Osteocyte (in vitro differentiated cells): Measurements from ENCODE around the gene KATNAL2. TPM values are rescaled to one million over a fixed set of nuclear protein-coding genes. Genes with fewer than 3 reads are reported as not detected.

Experiments
- DNase-seq: peaks from one replicate; pipeline ENCODE4 v3.0.0; 2021; ENCODE audit warnings: mixed read lengths; ENCODE audit not compliant: unreplicated experiment; ENCODE audit errors: extremely low spot score
- H3K27ac Mint-ChIP-seq: one replicate; pipeline ENCODE4 v1.8.0; 2021; ENCODE audit warnings: mild to moderate bottlenecking, mixed read lengths; ENCODE audit not compliant: unreplicated experiment
- H3K27me3 Mint-ChIP-seq: one replicate; pipeline ENCODE4 v1.8.0; 2021; ENCODE audit warnings: mixed read lengths; ENCODE audit not compliant: unreplicated experiment
- H3K36me3 Mint-ChIP-seq: one replicate; pipeline ENCODE4 v1.8.0; 2021; ENCODE audit warnings: mixed read lengths; ENCODE audit not compliant: unreplicated experiment
- H3K4me1 Mint-ChIP-seq: one replicate; pipeline ENCODE4 v1.8.0; 2021; ENCODE audit warnings: mixed read lengths; ENCODE audit not compliant: unreplicated experiment
- H3K4me3 Mint-ChIP-seq: one replicate; pipeline ENCODE4 v1.8.0; 2021; ENCODE audit warnings: mild to moderate bottlenecking, moderate library complexity, mixed read lengths; ENCODE audit not compliant: unreplicated experiment
- H3K9me3 Mint-ChIP-seq: one replicate; pipeline ENCODE4 v1.8.0; 2021; ENCODE audit warnings: mixed read lengths; ENCODE audit not compliant: unreplicated experiment
- total RNA-seq: library from RNA; stranded (reverse); gene quantifications from 2 replicates; pipeline ENCODE4 v1.2.1, GENCODE V29; 2021
- TF ChIP-seq, protein P1 (sequence below): fragments of 200-600 bp; sonication (generic); IDR thresholded peaks from 2 replicates; pipeline ENCODE4 v1.5.0; 2021; ENCODE audit warnings: antibody characterized with exemption, mild to moderate bottlenecking, moderate library complexity

Gene KATNAL2
- total RNA-seq, 1 donor from 2014 or later, result 7.9 TPM

DNA sequence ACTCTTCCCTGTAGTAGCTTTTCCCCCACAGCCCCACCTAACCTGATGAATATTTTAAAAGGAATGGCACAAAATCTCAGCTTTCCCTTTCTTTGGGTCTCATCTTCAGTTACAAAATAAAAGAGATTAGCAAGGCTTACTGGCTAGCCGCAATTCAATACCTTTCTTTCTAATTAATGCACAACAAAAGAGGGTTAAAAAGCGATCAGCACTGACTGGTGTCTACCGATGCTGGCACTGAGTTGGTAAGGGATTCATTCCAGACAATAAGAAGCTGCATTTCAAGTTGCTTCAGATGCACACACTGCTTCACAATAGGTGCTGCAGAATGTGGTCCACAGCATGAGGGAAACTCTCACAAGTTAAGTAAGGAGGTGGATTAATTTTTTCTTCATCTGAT, 191.0 kb downstream of the KATNAL2 start:
- TF ChIP-seq, protein P1, sequence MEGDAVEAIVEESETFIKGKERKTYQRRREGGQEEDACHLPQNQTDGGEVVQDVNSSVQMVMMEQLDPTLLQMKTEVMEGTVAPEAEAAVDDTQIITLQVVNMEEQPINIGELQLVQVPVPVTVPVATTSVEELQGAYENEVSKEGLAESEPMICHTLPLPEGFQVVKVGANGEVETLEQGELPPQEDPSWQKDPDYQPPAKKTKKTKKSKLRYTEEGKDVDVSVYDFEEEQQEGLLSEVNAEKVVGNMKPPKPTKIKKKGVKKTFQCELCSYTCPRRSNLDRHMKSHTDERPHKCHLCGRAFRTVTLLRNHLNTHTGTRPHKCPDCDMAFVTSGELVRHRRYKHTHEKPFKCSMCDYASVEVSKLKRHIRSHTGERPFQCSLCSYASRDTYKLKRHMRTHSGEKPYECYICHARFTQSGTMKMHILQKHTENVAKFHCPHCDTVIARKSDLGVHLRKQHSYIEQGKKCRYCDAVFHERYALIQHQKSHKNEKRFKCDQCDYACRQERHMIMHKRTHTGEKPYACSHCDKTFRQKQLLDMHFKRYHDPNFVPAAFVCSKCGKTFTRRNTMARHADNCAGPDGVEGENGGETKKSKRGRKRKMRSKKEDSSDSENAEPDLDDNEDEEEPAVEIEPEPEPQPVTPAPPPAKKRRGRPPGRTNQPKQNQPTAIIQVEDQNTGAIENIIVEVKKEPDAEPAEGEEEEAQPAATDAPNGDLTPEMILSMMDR, result no peak
- Mint-ChIP-seq H3K9me3 (no peaks in the 10 kb centered on the region), H3K4me1 (no peaks in the 10 kb centered on the region), H3K4me3 (no peak overlapping the region), H3K27ac (no peak overlapping the region), H3K27me3 (no peaks in the 10 kb centered on the region), H3K36me3 (peaks cover 40% of the 10 kb centered on the region)
- DNase-seq, result no peak

DNA sequence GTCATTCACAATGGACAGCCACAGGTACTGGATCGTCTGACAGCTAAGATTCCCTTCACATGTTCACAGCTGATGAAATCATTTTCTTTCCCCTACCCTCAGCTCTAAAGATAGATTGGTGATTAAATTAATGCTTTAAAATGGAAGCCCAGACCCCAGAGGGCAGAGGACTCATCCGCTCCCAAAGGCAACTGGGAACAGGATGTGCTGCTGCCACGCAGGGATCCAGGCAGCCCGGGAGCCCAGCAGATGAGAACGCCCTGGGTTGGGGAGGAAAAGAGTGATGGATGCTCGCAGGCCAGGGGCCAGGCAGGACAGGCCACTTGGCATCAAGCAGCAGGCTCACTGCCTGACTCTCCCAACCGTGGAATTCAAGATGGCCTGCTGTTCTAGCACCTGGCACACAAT, 191.6 kb downstream of the KATNAL2 start:
- TF ChIP-seq, protein P1, result no peak
- no peak overlapping the region for H3K4me3 Mint-ChIP-seq
- no peak for DNase-seq
- H3K9me3 Mint-ChIP-seq, result no peaks in the 10 kb centered on the region
- peaks cover 44% of the 10 kb centered on the region for H3K36me3 Mint-ChIP-seq
- H3K4me1 Mint-ChIP-seq, result no peaks in the 10 kb centered on the region
- no peaks in the 10 kb centered on the region for H3K27me3 Mint-ChIP-seq
- no peak overlapping the region for H3K27ac Mint-ChIP-seq

DNA sequence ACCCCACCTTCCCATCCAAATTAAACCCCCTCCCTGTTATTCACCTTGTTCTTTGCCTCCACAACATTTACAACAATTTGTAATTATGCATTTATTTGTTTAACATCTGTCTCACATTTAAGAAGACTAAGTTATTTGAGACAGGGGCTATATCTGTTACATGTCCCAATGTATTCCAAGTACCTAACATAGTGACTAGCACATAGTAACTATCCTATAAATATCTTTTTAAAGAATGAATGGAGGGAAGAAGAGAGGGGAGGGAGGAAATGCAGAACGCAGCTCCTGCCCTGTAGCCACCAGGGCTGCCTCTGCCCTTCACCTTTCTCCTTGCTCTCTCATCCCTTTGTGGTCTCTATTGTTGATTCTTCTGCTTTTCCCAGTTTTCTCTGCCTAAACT, 192.3 kb downstream of the KATNAL2 start:
- TF ChIP-seq, protein P1, result no peak
- DNase-seq, result no peak
- H3K27me3 Mint-ChIP-seq, result no peaks in the 10 kb centered on the region
- no peaks in the 10 kb centered on the region for H3K4me1 Mint-ChIP-seq
- peaks cover 40% of the 10 kb centered on the region for H3K36me3 Mint-ChIP-seq
- no peak overlapping the region for H3K4me3 Mint-ChIP-seq
- no peak overlapping the region for H3K27ac Mint-ChIP-seq
- H3K9me3 Mint-ChIP-seq, result no peaks in the 10 kb centered on the region

DNA sequence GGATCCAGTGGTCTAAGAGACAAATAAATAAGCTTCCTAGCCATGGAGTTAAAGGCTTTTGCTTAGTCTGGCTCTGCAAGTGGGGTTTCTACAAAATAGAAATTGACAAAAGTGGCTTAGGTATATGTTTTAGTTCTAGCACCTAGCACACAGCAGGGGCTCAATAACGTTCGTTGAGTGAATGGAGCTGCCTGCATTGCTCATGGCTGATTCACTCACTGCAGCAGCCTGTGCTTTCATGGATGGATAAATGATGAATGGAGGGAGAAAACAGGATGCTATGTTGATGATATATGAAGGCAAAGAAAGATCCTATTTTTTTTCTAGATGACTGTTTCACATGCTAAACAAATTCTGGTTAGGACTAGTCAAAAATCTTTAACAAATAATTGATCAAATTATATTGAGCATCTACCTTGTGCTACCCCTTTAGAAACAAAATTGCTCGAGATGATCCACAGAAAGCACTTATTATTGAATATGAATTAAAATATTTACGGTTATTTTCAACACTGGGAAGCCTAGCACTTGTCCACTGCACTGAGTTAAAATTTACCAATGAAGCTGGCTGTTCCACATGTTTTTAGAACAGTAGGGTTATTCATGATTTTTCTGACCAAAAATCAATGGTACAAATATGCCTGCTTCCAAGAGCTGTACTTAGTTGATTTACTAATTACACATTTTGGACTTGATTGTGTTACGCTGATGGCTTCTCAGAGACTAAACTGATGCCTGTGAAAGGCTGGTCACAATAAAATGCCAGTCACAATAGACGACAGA, 193.3 kb downstream of the KATNAL2 start:
- TF ChIP-seq, protein P1, result no peak

DNA sequence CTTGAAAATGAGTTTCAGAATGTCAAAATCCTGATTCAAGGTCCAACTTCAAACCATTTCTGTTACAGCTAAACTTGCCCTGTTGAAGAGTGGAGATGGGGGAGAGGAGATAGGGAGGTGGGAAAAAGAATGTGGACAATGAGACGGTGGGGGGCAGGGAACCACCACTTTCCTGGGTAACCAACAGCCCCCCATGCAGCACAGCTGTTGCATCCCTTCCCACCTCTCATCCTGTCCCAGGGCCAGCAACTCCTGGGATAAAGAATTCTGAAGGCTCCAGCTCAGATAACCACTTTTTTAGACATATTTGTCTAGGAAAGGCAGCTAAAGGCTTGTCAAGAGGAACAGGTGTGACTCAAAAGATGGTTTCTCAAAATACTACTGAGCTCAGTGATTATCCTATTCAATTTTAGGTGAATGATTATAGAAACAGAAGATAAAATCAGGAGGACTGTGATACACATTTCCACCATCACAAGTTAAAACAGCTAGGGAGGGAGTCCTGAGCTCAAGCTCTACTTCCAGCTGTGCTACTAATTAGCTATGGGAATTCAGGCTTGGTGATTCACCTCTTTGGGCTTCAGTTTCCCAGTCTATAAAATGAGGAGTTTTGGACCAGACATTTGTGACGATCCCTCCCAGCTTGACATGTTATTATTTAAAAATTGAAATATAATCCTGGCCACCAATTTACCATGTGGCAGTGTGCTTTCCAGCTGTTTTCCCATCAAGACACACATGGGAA, 196.6 kb downstream of the KATNAL2 start:
- Mint-ChIP-seq H3K4me3 (no peak overlapping the region), H3K27me3 (no peaks in the 10 kb centered on the region), H3K9me3 (no peaks in the 10 kb centered on the region), H3K4me1 (no peaks in the 10 kb centered on the region), H3K36me3 (peaks cover 31% of the 10 kb centered on the region), H3K27ac (no peak overlapping the region)
- TF ChIP-seq, protein P1, result no peak
- no peak for DNase-seq

More for the DNA sequence above, 193.3 kb downstream of the KATNAL2 start:
- no peak for DNase-seq
- H3K36me3 Mint-ChIP-seq, result peaks cover 36% of the 10 kb centered on the region
- H3K9me3 Mint-ChIP-seq, result no peaks in the 10 kb centered on the region
- H3K27me3 Mint-ChIP-seq, result no peaks in the 10 kb centered on the region
- H3K27ac Mint-ChIP-seq, result no peak overlapping the region
- no peaks in the 10 kb centered on the region for H3K4me1 Mint-ChIP-seq
- H3K4me3 Mint-ChIP-seq, result no peak overlapping the region
